H1 (cell line): ENCODE results near the gene NFASC. TPM values are rescaled to one million over a fixed set of nuclear protein-coding genes. Genes with fewer than 3 reads are reported as not detected.

ENCODE experiments used
- CTCF ChIA-PET: fragments of 300-600 bp; sonication (Branson Sonifier 250); formaldehyde crosslinking; loops from one replicate; lab custom pipeline; 2021; ENCODE audit not compliant: partially characterized antibody; lab: Charles Lee
- POLR2A ChIA-PET: fragments of 300-600 bp; sonication (Branson Sonifier 250); formaldehyde crosslinking; loops from one replicate; lab custom pipeline; 2021; ENCODE audit warnings: inconsistent platforms; ENCODE audit not compliant: partially characterized antibody; lab: Charles Lee
- DNase-seq, 2 experiments: peaks; one replicate each; pipeline versions ENCODE4 v3.0.0 to v3.0.0-alpha.2; 2010 to 2022; ENCODE audit warnings: low spot score in 2 of 2, low read depth in 1 of 2, mixed read lengths in 1 of 2
- FAIRE-seq: peaks from 2 replicates; lab custom pipeline; 2011; peaks lifted over from hg19 to GRCh38; lab: Jason Lieb, UNC
- H2AFZ ChIP-seq: 2 replicates; pipeline ENCODE4 v1.8.1; 2012; ENCODE audit warnings: low read length, inconsistent platforms
- H2AK5ac ChIP-seq: 2 replicates; pipeline ENCODE4 v1.6.1; 2013; ENCODE audit warnings: low read depth, low read length
- H2BK120ac ChIP-seq: replicated peaks from 2 replicates; pipeline ENCODE3; 2013; ENCODE audit warnings: low read depth, low read length, inconsistent platforms
- H2BK12ac ChIP-seq: 2 replicates; pipeline ENCODE4 v1.6.1; 2013; ENCODE audit warnings: low read depth, low read length
- H2BK15ac ChIP-seq: 2 replicates; pipeline ENCODE4 v1.6.1; 2013; ENCODE audit warnings: low read length
- H2BK20ac ChIP-seq: 2 replicates; pipeline ENCODE4 v1.6.1; 2013; ENCODE audit warnings: low read length
- H2BK5ac ChIP-seq: 2 replicates; pipeline ENCODE4 v1.6.1; 2013; ENCODE audit warnings: low read depth, low read length
- H3K14ac ChIP-seq: 2 replicates; pipeline ENCODE4 v1.6.1; 2013; ENCODE audit warnings: inconsistent platforms; ENCODE audit not compliant: insufficient read length
- H3K18ac ChIP-seq: 2 replicates; pipeline ENCODE4 v1.6.1; 2013; ENCODE audit warnings: low read length; ENCODE audit errors: extremely low read depth
- H3K23ac ChIP-seq: 2 replicates; pipeline ENCODE4 v1.6.1; 2013; ENCODE audit warnings: inconsistent platforms; ENCODE audit not compliant: insufficient read length
- H3K23me2 ChIP-seq: 2 replicates; pipeline ENCODE4 v1.6.1; 2013; ENCODE audit warnings: low read depth, low read length
- H3K27ac ChIP-seq: 2 replicates; pipeline ENCODE4 v1.6.1; 2011; ENCODE audit warnings: low read depth, low read length, inconsistent platforms
- H3K27me3 ChIP-seq, 4 experiments: replicated peaks in 1 of 4; 1 replicate in 1 of 4; 2 replicates in 3 of 4; pipeline versions ENCODE4 v1.6.1 to v1.8.1; 2011 to 2013; ENCODE audit warnings: low read length in 3 of 4, mild to moderate bottlenecking in 3 of 4, inconsistent platforms in 2 of 4, mixed read lengths in 2 of 4, moderate library complexity in 1 of 4; ENCODE audit not compliant: control insufficient read depth in 3 of 4, insufficient read depth in 3 of 4; ENCODE audit errors: extremely low read depth in 1 of 4
- H3K36me3 ChIP-seq, 4 experiments: 2 replicates each; pipeline versions ENCODE4 v1.6.1 to v1.8.1; 2011 to 2013; ENCODE audit warnings: mild to moderate bottlenecking in 4 of 4, low read length in 3 of 4, moderate library complexity in 2 of 4, control low read depth in 1 of 4, inconsistent platforms in 1 of 4; ENCODE audit not compliant: insufficient read depth in 4 of 4, control insufficient read depth in 2 of 4
- H3K4ac ChIP-seq: replicated peaks from 2 replicates; pipeline ENCODE3; 2013; ENCODE audit warnings: low read length, low read depth, mixed read lengths, inconsistent platforms; ENCODE audit not compliant: insufficient read length
- H3K4me1 ChIP-seq, 4 experiments: replicated peaks in 1 of 4; 1 replicate in 1 of 4; 2 replicates in 3 of 4; pipeline versions ENCODE4 v1.6.1 to v1.8.1; 2011 to 2013; ENCODE audit warnings: low read length in 3 of 4, inconsistent platforms in 2 of 4, mixed read lengths in 1 of 4; ENCODE audit not compliant: insufficient read depth in 4 of 4, control insufficient read depth in 3 of 4
- H3K4me2 ChIP-seq, 2 experiments: 2 replicates each; pipeline versions ENCODE4 v1.6.1 to v1.8.1; 2011 to 2013; ENCODE audit warnings: low read depth in 2 of 2, low read length in 2 of 2, control low read depth in 1 of 2, inconsistent platforms in 1 of 2, mild to moderate bottlenecking in 1 of 2; ENCODE audit not compliant: insufficient read depth in 1 of 2
- H3K4me3 ChIP-seq, 4 experiments: fragments of 200-600, 300-600 bp in 1 of 4; sonication (generic), shearing (Covaris generic), sonication (Bioruptor Twin) in 1 of 4; 2 replicates each; pipeline versions ENCODE4 v1.5.1 to v1.8.1; 2011 to 2016; ENCODE audit warnings: low read length in 4 of 4, low read depth in 3 of 4, control low read depth in 2 of 4, inconsistent platforms in 2 of 4, mild to moderate bottlenecking in 2 of 4, mixed read lengths in 1 of 4, moderate library complexity in 1 of 4; ENCODE audit not compliant: insufficient read depth in 2 of 4; ENCODE audit errors: extremely low read depth in 1 of 4
- H3K56ac ChIP-seq: replicated peaks from 2 replicates; pipeline ENCODE3; 2013; ENCODE audit warnings: low read depth, mild to moderate bottlenecking, mixed read lengths, low read length, inconsistent platforms; ENCODE audit not compliant: insufficient read length
- H3K79me1 ChIP-seq: 2 replicates; pipeline ENCODE4 v1.6.1; 2013; ENCODE audit warnings: low read depth, low read length, control low read depth
- H3K79me2 ChIP-seq, 2 experiments: 2 replicates each; pipeline versions ENCODE4 v1.6.1 to v1.8.1; 2012 to 2013; ENCODE audit warnings: low read length in 2 of 2, mild to moderate bottlenecking in 2 of 2, inconsistent platforms in 1 of 2; ENCODE audit not compliant: insufficient read depth in 2 of 2, control insufficient read depth in 1 of 2
- H3K9ac ChIP-seq, 4 experiments: replicated peaks in 1 of 4; 1 replicate in 1 of 4; 2 replicates in 3 of 4; pipeline versions ENCODE4 v1.6.1 to v1.8.1; 2011 to 2013; ENCODE audit warnings: low read depth in 3 of 4, low read length in 3 of 4, control low read depth in 2 of 4, mild to moderate bottlenecking in 2 of 4, moderate library complexity in 2 of 4, inconsistent platforms in 1 of 4; ENCODE audit errors: extremely low read depth in 1 of 4
- H3K9me3 ChIP-seq, 2 experiments: 2 replicates each; pipeline versions ENCODE4 v1.6.1 to v1.8.1; 2012 to 2013; ENCODE audit warnings: mild to moderate bottlenecking in 2 of 2, moderate library complexity in 2 of 2, control low read depth in 1 of 2, inconsistent platforms in 1 of 2, low read depth in 1 of 2, low read length in 1 of 2, mixed read lengths in 1 of 2; ENCODE audit not compliant: insufficient read depth in 2 of 2
- H4K20me1 ChIP-seq, 2 experiments: replicated peaks in 1 of 2; 2 replicates each; pipeline versions ENCODE3 to v1.8.1; 2011 to 2013; ENCODE audit warnings: inconsistent platforms in 2 of 2, low read length in 2 of 2, mild to moderate bottlenecking in 1 of 2; ENCODE audit not compliant: insufficient read depth in 2 of 2, control insufficient read depth in 1 of 2
- H4K5ac ChIP-seq: 2 replicates; pipeline ENCODE4 v1.6.1; 2013; ENCODE audit warnings: low read length, low read depth, mixed read lengths, inconsistent platforms; ENCODE audit not compliant: insufficient read length
- H4K8ac ChIP-seq: 2 replicates; pipeline ENCODE4 v1.8.0; 2013; ENCODE audit warnings: mild to moderate bottlenecking, moderate library complexity, low read length, inconsistent platforms; ENCODE audit not compliant: insufficient read depth; ENCODE audit errors: extremely low read depth
- H4K91ac ChIP-seq: replicated peaks from 2 replicates; pipeline ENCODE3; 2013; ENCODE audit warnings: low read length, mixed read lengths, inconsistent platforms; ENCODE audit not compliant: insufficient read length
- ASH2L ChIP-seq: fragments of 200-600, 300-600 bp; sonication (generic); IDR thresholded peaks from one replicate; pipeline ENCODE4 v1.7.1; 2017; ENCODE audit warnings: low read length
- BRCA1 ChIP-seq: IDR thresholded peaks from 2 replicates; pipeline ENCODE4 v1.6.1; 2012; ENCODE audit warnings: low read depth, low read length, improper control_type of control experiment
- GABPA ChIP-seq: IDR thresholded peaks from 2 replicates; pipeline ENCODE4 v1.6.1; 2011; ENCODE audit warnings: mild to moderate bottlenecking, low read length, moderate library complexity, borderline replicate concordance; ENCODE audit not compliant: insufficient read depth
- GTF2F1 ChIP-seq: IDR thresholded peaks from 2 replicates; pipeline ENCODE4 v1.6.1; 2012; ENCODE audit warnings: low read depth, low read length, improper control_type of control experiment, borderline replicate concordance
- HDAC2 ChIP-seq, 2 experiments: fragments of 300-600 bp in 1 of 2; sonication (generic) in 1 of 2; IDR thresholded peaks; 2 replicates each; pipeline ENCODE4 v1.6.1; 2011 to 2012; ENCODE audit warnings: low read depth in 2 of 2, low read length in 2 of 2, mild to moderate bottlenecking in 2 of 2, moderate library complexity in 2 of 2, borderline replicate concordance in 1 of 2, inconsistent platforms in 1 of 2
- HDAC6 ChIP-seq: IDR thresholded peaks from one replicate; pipeline ENCODE4 v1.7.1; 2012; ENCODE audit warnings: low read depth, mild to moderate bottlenecking, inconsistent platforms, low read length, moderate library complexity
- JUND ChIP-seq: IDR thresholded peaks from 2 replicates; pipeline ENCODE4 v1.6.1; 2011; ENCODE audit warnings: mild to moderate bottlenecking, improper control_type of control experiment, low read length
- PHF8 ChIP-seq: fragments of 200-600 bp; sonication (generic); conservative IDR thresholded peaks from 2 replicates; pipeline ENCODE4 v1.7.1; 2012; ENCODE audit warnings: low read depth, mild to moderate bottlenecking, inconsistent platforms, low read length, moderate library complexity
- POLR2AphosphoS5 ChIP-seq: IDR thresholded peaks from 2 replicates; pipeline ENCODE4 v1.6.1; 2011; ENCODE audit warnings: low read depth, low read length
- RNF2 ChIP-seq: fragments of 200-900, 300-1000 bp; sonication (generic); IDR thresholded peaks from 2 replicates; pipeline ENCODE4 v1.7.1; 2016; ENCODE audit warnings: borderline replicate concordance, low read depth, mild to moderate bottlenecking, antibody characterized with exemption, low read length; ENCODE audit not compliant: poor library complexity, severe bottlenecking; ENCODE audit errors: missing control alignments
- RXRA ChIP-seq: IDR thresholded peaks from 2 replicates; pipeline ENCODE4 v1.6.1; 2011; ENCODE audit warnings: low read depth, mild to moderate bottlenecking, low read length, moderate library complexity; ENCODE audit not compliant: insufficient read depth
- SP1 ChIP-seq: IDR thresholded peaks from 2 replicates; pipeline ENCODE4 v1.6.1; 2011; ENCODE audit warnings: low read depth, low read length
- TEAD4 ChIP-seq: IDR thresholded peaks from 2 replicates; pipeline ENCODE4 v1.6.1; 2012; ENCODE audit warnings: low read depth, low read length, inconsistent platforms, mixed read lengths
- WGBS, 2 experiments: shearing (Covaris generic) in 1 of 2; methylation state at CpG; one replicate each; pipeline versions ENCODE4 v1.1.6 to v1.1.7; 2013 to 2015; ENCODE audit warnings: low lambda C conversion rate in 2 of 2, mixed read lengths in 2 of 2, inconsistent platforms in 1 of 2, low coverage in 1 of 2, missing lambda C conversion rate in 1 of 2; ENCODE audit not compliant: insufficient replicate concordance in 2 of 2, insufficient coverage in 1 of 2, insufficient read length in 1 of 2; ENCODE audit errors: extremely low coverage in 1 of 2, missing lambda C conversion rate in 1 of 2; 5-methylcytosine and 5-hydroxymethylcytosine counted together
- polyA plus RNA-seq, 7 experiments: library from polyadenylated mRNA; depleted of rRNA in 3 of 7; stranded (reverse) in 5 of 7; unstranded in 2 of 7; fragments of >200 nt in 5 of 7; fragments of 200-250 nt in 2 of 7; gene quantifications; 1 replicate in 5 of 7; 2 replicates in 1 of 7; 4 replicates in 1 of 7; pipeline versions ENCODE4 v1.2.1 to v1.2.3, GENCODE V29; 2011 to 2013; ENCODE audit warnings: missing spikeins in 2 of 7, mixed read lengths in 2 of 7
- total RNA-seq: library from RNA; stranded (reverse); fragmentation: NEBNext Ultra II Directional; extraction: Animal tissue kit (Norgen Biotek cat#: 25700); gene quantifications from 2 replicates; pipeline ENCODE4 v1.2.1, GENCODE V29; 2021
- TF ChIP-seq, protein P1 (sequence below): IDR thresholded peaks from 2 replicates; pipeline ENCODE4 v1.6.1; 2011; ENCODE audit warnings: low read depth, mild to moderate bottlenecking, low read length; ENCODE audit not compliant: insufficient read depth

NFASC gene
- total and polyA plus RNA-seq, 2 of the 8 experiments (the other 6 are each of a cell fraction or from before 2014, with no cell fraction given) = 5.0 to 15.2 TPM

DNA sequence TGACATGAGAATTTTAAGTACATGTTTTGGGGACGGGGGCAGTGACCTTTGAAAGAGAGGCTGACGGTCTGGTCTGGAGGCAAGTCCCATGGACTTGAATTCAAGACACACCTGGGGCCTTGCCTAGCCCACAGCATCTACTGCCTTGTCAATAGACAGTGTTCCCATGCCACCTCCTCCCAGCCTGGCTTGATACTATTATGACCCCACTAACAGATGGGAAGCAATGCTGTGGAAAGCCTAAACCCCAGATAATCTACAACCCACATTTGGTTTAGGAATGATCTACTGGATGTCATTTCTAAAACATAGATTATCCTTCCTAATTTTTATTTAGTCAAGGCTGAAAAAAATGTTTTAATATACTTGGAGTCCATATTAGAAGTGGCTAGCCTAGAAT lies 17.8 kb upstream of the NFASC start:
- Histone ChIP-seq H4K91ac (no peak overlapping the region), H3K56ac (no peak overlapping the region), H4K20me1 (no peaks in the 10 kb centered on the region), H2BK120ac (no peak overlapping the region), H3K27me3 (no peaks in the 10 kb centered on the region), H3K23ac (no peak overlapping the region), H3K14ac (no peak overlapping the region), H3K4me1 (no peaks in the 10 kb centered on the region), H2BK15ac (no peak overlapping the region), H2BK20ac (no peak overlapping the region), H3K23me2 (no peaks in the 10 kb centered on the region), H4K8ac (no peak overlapping the region), H3K9me3 (no peaks in the 10 kb centered on the region), H3K27ac (no peak overlapping the region), H2AFZ (no peak overlapping the region), H3K4ac (no peak overlapping the region), H3K18ac (no peak overlapping the region), H3K4me2 (no peak overlapping the region), H3K4me3 (no peak overlapping the region), H4K5ac (no peak overlapping the region), H2BK5ac (no peak overlapping the region), H3K79me2 (no peaks in the 10 kb centered on the region), H3K79me1 (peaks cover 2% of the 10 kb centered on the region; the same call in 1 of the 2 replicates), H3K36me3 (no peaks in the 10 kb centered on the region), H2AK5ac (no peak overlapping the region), H2BK12ac (no peak overlapping the region), H3K9ac (no peak overlapping the region)
- 87% methylated on average over 2 of the region's 2 CpGs; no CpG with 5 or more reads in 1 of the 2 experiments for WGBS, 2 experiments
- FAIRE-seq (no peak), DNase-seq (no peak)
- ChIA-PET CTCF (interaction anchor here (0.9 to 6.4 kb wide), 10 partner anchors 9 to 141 kb away, joined by 3 to 27 read pairs (median 4); no protein-coding TSS in a partner anchor), POLR2A (interaction anchor here (1.4 kb wide), 1 partner anchor 29 kb away, joined by 4 read pairs; no protein-coding TSS in a partner anchor)
- TF ChIP-seq BRCA1 (no peak), GABPA (no peak), ASH2L (no peak), RNF2 (no peak), SP1 (no peak), PHF8 (no peak), HDAC2 (IDR thresholded peaks at IDR 0.05; ENCODE audit: borderline replicate concordance in 1 of 2, low read depth in 2 of 2, low read length in 2 of 2) (no peak), TEAD4 (no peak), RXRA (no peak), HDAC6 (no peak), JUND (no peak), GTF2F1 (no peak), POLR2AphosphoS5 (no peak)
- TF ChIP-seq, protein P1, sequence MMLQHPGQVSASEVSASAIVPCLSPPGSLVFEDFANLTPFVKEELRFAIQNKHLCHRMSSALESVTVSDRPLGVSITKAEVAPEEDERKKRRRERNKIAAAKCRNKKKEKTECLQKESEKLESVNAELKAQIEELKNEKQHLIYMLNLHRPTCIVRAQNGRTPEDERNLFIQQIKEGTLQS = no peak
